Sigmoid colon (tissue), 3 donors: ENCODE results near the gene ZBTB7C.

Source experiments
- CTCF ChIP-seq, 4 experiments: fragments of 450-650 bp in 3 of 4; fragments of 200-600 bp in 1 of 4; IDR thresholded peaks; one replicate each; pipeline ENCODE4 v1.5.1; 2016 to 2019; ENCODE audit warnings: antibody characterized with exemption in 4 of 4, mild to moderate bottlenecking in 3 of 4, moderate library complexity in 2 of 4
- POLR2A ChIP-seq, 2 donors: fragments of 450-650 bp; IDR thresholded peaks; one replicate each; pipeline ENCODE4 v1.6.1; 2016; ENCODE audit warnings: antibody characterized with exemption in 2 of 2, mild to moderate bottlenecking in 2 of 2, moderate library complexity in 2 of 2

- TF ChIP-seq CTCF (IDR thresholded peaks at IDR 0.05) (no peak), POLR2A (IDR thresholded peaks at IDR 0.05) (no peak)
Measured at GRCh38 chr18:48228301-48228715, 180.9 kb downstream of the ZBTB7C start.
